Small intestine (tissue), 7 donors: ENCODE results near the gene CCDC92B. TPM values are rescaled to one million over a fixed set of nuclear protein-coding genes. Genes with fewer than 3 reads are reported as not detected.

Experiments
- DNase-seq, 2 donors: peaks; one replicate each; pipeline versions ENCODE4 v3.0.0 to v3.0.0-alpha.2; 2013
- FAIRE-seq: peaks from 2 replicates; lab custom pipeline; 2012; peaks lifted over from hg19 to GRCh38; lab: Jason Lieb, UNC
- H3K27ac ChIP-seq, 3 donors: one replicate each; pipeline ENCODE4 v1.5.1; 2013; ENCODE audit warnings: low read length in 2 of 3, mild to moderate bottlenecking in 2 of 3, control low read depth in 1 of 3, inconsistent platforms in 1 of 3, low read depth in 1 of 3, moderate library complexity in 1 of 3
- H3K27me3 ChIP-seq, 3 donors: one replicate each; pipeline ENCODE4 v1.6.1; 2013; ENCODE audit warnings: low read length in 3 of 3, inconsistent platforms in 1 of 3; ENCODE audit not compliant: control insufficient read depth in 3 of 3, insufficient read depth in 3 of 3
- H3K36me3 ChIP-seq, 3 donors: one replicate each; pipeline ENCODE4 v1.6.1; 2013; ENCODE audit warnings: low read length in 3 of 3, inconsistent platforms in 1 of 3, low read depth in 1 of 3, mild to moderate bottlenecking in 1 of 3, moderate library complexity in 1 of 3; ENCODE audit not compliant: control insufficient read depth in 3 of 3, insufficient read depth in 2 of 3
- H3K4me1 ChIP-seq, 3 donors: one replicate each; pipeline ENCODE4 v1.6.1; 2013; ENCODE audit warnings: low read length in 2 of 3, inconsistent platforms in 1 of 3, low read depth in 1 of 3, mild to moderate bottlenecking in 1 of 3, moderate library complexity in 1 of 3; ENCODE audit not compliant: control insufficient read depth in 3 of 3, insufficient read depth in 2 of 3
- H3K4me3 ChIP-seq, 3 donors: one replicate each; pipeline ENCODE4 v1.5.1; 2013; ENCODE audit warnings: low read length in 3 of 3, control low read depth in 1 of 3, inconsistent platforms in 1 of 3, low read depth in 1 of 3, mild to moderate bottlenecking in 1 of 3, moderate library complexity in 1 of 3
- H3K9me3 ChIP-seq, 2 donors: one replicate each; pipeline ENCODE4 v1.6.1; 2013; ENCODE audit warnings: low read depth in 1 of 2, low read length in 1 of 2; ENCODE audit not compliant: control insufficient read depth in 2 of 2, insufficient read depth in 1 of 2
- WGBS, 3 donors: extraction: QIAGEN DNeasy Blood & Tissue Kit; methylation state at CpG; one replicate each; pipeline ENCODE4 v1.1.7; 2013; 5-methylcytosine and 5-hydroxymethylcytosine counted together
- polyA plus RNA-seq, 4 donors: library from polyadenylated mRNA; stranded (reverse) in 3 of 4; unstranded in 1 of 4; fragments of 200-250 nt in 3 of 4; fragments of 120-200 nt in 1 of 4; gene quantifications; one replicate each; pipeline versions ENCODE4 v1.2.1 to v1.2.3, GENCODE V29; 2013
- donor health status: healthy with polysubstance abuse.
- donor health status: control.
- donor health status: control.
- donor health status: Bipolar disorder and iron deficiency.
- donor health status: healthy.

Gene CCDC92B
- polyA plus RNA-seq, 4 donors, result 0.22 to 1.2 (median 0.75) TPM; not detected in 1

GRCh38 chr17:2775206-2775605 lies 25.8 kb upstream of the CCDC92B start:
- DNase-seq (no peak), FAIRE-seq (no peak)
- no peaks in the 10 kb centered on the region for H3K9me3 ChIP-seq
- H3K27ac ChIP-seq, result no peak overlapping the region
- H3K4me1 ChIP-seq, result peaks cover 0 to 8% (median 0%) of the 10 kb centered on the region in 3 donors
- peaks cover 0 to 16% (median 15%) of the 10 kb centered on the region in 3 donors for H3K27me3 ChIP-seq
- WGBS, 3 donors, result 77 to 84% (median 78%) methylated on average over 6 of the region's 6 CpGs
- no peaks in the 10 kb centered on the region for H3K36me3 ChIP-seq
- no peak overlapping the region for H3K4me3 ChIP-seq

- Histone ChIP-seq H3K9me3 (no peaks in the 10 kb centered on the region), H3K36me3 (no peaks in the 10 kb centered on the region), H3K4me3 (no peak overlapping the region), H3K27me3 (peaks cover 0 to 9% (median 7%) of the 10 kb centered on the region in 3 donors), H3K4me1 (peaks cover 0 to 4% (median 0%) of the 10 kb centered on the region in 3 donors), H3K27ac (no peak overlapping the region)
- FAIRE-seq (no peak), DNase-seq (no peak)
- WGBS, 3 donors, result 63 to 74% (median 63%) methylated on average over 12 of the region's 12 CpGs
These were observed 20.7 kb upstream of the CCDC92B start for GRCh38 chr17:2770129-2770528.

- FAIRE-seq (no peak), DNase-seq (no peak)
- no peaks in the 10 kb centered on the region for H3K9me3 ChIP-seq
- H3K4me1 ChIP-seq, result peaks cover 0 to 6% (median 0%) of the 10 kb centered on the region in 3 donors
- peaks cover 0 to 35% (median 16%) of the 10 kb centered on the region in 3 donors for H3K27me3 ChIP-seq
- no peak overlapping the region for H3K27ac ChIP-seq
- H3K36me3 ChIP-seq, result no peaks in the 10 kb centered on the region
- no peak overlapping the region for H3K4me3 ChIP-seq
- 64 to 81% (median 73%) methylated on average over 4 of the region's 4 CpGs for WGBS, 3 donors
These were observed 9.4 kb upstream of the CCDC92B start for GRCh38 chr17:2758870-2759269.

GRCh38 chr17:2755891-2756724 lies 6.7 kb upstream of the CCDC92B start:
- peaks cover 0 to 6% (median 0%) of the 10 kb centered on the region in 3 donors for H3K4me1 ChIP-seq
- peak overlapping the region in 2 of 3 donors; percentile 30 to 55 for H3K4me3 ChIP-seq
- WGBS, 3 donors, result 2 to 4% (median 3%) methylated on average over 25 to 46 of the region's 46 CpGs
- H3K27ac ChIP-seq, result no peak overlapping the region
- H3K36me3 ChIP-seq, result no peaks in the 10 kb centered on the region
- no peaks in the 10 kb centered on the region for H3K9me3 ChIP-seq
- peaks cover 0 to 36% (median 16%) of the 10 kb centered on the region in 3 donors for H3K27me3 ChIP-seq
- FAIRE-seq (no peak), DNase-seq (peak in 1 of 2 donors; percentile 36)

- FAIRE-seq (no peak), DNase-seq (peak; percentile 30 to 40)
- no peak overlapping the region for H3K4me3 ChIP-seq
- H3K4me1 ChIP-seq, result peaks cover 0 to 6% (median 0%) of the 10 kb centered on the region in 3 donors
- H3K36me3 ChIP-seq, result no peaks in the 10 kb centered on the region
- H3K9me3 ChIP-seq, result no peaks in the 10 kb centered on the region
- WGBS, 3 donors, result 64 to 76% (median 66%) methylated on average over 2 of the region's 2 CpGs
- no peak overlapping the region for H3K27ac ChIP-seq
- peaks cover 0 to 51% (median 14%) of the 10 kb centered on the region in 3 donors for H3K27me3 ChIP-seq
These were observed 2.0 kb upstream of the CCDC92B start for GRCh38 chr17:2751491-2751890.

GRCh38 chr17:2750721-2751120 lies 1.3 kb upstream of the CCDC92B start:
- Histone ChIP-seq H3K27ac (no peak overlapping the region), H3K9me3 (no peaks in the 10 kb centered on the region), H3K4me1 (no peaks in the 10 kb centered on the region), H3K4me3 (no peak overlapping the region), H3K36me3 (no peaks in the 10 kb centered on the region), H3K27me3 (peaks cover 0 to 43% (median 8%) of the 10 kb centered on the region in 3 donors)
- WGBS, 3 donors, result 74 to 84% (median 77%) methylated on average over 2 of the region's 2 CpGs
- no peak for DNase-seq
- FAIRE-seq, result no peak

GRCh38 chr17:2749784-2750181 lies 331 bp upstream of the CCDC92B start:
- no peak overlapping the region for H3K4me3 ChIP-seq
- 1 to 3% (median 1%) methylated on average over 22 to 35 of the region's 35 CpGs for WGBS, 3 donors
- no peaks in the 10 kb centered on the region for H3K9me3 ChIP-seq
- H3K36me3 ChIP-seq, result no peaks in the 10 kb centered on the region
- peak; percentile 71 to 89 for DNase-seq
- H3K27me3 ChIP-seq, result peaks cover 0 to 41% (median 8%) of the 10 kb centered on the region in 3 donors
- FAIRE-seq, result no peak
- no peak overlapping the region for H3K27ac ChIP-seq
- H3K4me1 ChIP-seq, result no peaks in the 10 kb centered on the region

GRCh38 chr17:2745317-2746037 lies 4.0 kb downstream of the CCDC92B start:
- no peak overlapping the region for H3K27ac ChIP-seq
- H3K4me1 ChIP-seq, result no peaks in the 10 kb centered on the region
- no peak for FAIRE-seq
- WGBS, 3 donors, result 28 to 37% (median 28%) methylated on average over 11 of the region's 11 CpGs
- DNase-seq, result peak in 1 of 2 donors; percentile 33
- no peaks in the 10 kb centered on the region for H3K9me3 ChIP-seq
- no peaks in the 10 kb centered on the region for H3K36me3 ChIP-seq
- peaks cover 0 to 26% (median 11%) of the 10 kb centered on the region in 3 donors for H3K27me3 ChIP-seq
- no peak overlapping the region for H3K4me3 ChIP-seq
